ENCODE measurements around the gene TSNAX. TPM values are rescaled to one million over a fixed set of nuclear protein-coding genes. Genes with fewer than 3 reads are reported as not detected.
A peak's percentile ranks its signal among the peaks of the same experiment; 100 is the strongest.
"Not testable (repeated sequence)": the region's sequence is repeated elsewhere in the genome, so short reads cannot be mapped to it uniquely, and the experiment has no call there.

Gene TSNAX
- total RNA-seq, 1 donor from 2014 or later = 55.2 TPM

DNA sequence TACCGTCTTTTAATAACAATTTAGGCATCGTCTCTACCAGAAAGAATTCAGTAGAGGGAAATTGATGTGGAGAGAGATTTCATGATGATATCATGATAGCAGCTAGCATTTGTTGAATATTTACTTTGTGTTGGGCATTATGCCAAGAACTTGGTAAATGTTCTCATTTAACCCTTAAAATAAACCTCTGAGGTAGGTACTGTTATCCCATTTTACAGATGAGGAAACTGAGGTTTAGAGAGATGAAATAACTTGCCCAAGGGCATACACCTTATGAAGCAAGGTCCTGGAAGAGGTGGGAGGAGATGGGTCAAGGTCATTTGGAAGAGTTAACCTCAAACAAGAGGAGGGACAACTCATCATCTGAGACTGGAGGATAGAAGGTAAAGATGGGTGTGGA is 34.8 kb downstream of the TSNAX start:
- DNase-seq = no peak

- DNase-seq = no peak
Observed at GRCh38 chr1:231564373-231564772, 35.9 kb downstream of the TSNAX start.

DNA sequence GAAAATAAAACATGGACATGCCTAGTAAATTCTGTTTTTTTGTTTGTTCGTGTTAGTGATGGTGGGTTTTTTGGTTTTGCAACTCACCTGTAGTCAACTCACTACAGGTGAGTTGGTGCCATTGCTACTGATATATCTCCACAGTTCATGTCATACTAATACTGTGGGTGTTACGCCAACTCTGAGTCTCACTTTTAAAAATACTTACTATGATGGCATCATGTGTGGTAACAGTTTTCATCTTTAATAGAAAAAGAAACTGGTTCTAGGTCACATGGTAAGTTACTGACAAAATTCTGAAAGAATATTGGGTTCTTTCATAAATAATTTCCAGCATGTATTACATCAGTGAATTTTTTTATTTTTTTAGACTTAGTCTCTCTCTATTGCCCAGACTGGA is 38.0 kb downstream of the TSNAX start:
- no peak for DNase-seq

- DNase-seq = not testable (repeated sequence)
Observed at GRCh38 chr1:231570262-231570661, 41.8 kb downstream of the TSNAX start.

GRCh38 chr1:231571904-231572303 is 43.4 kb downstream of the TSNAX start:
- DNase-seq = peak; percentile 44

DNA sequence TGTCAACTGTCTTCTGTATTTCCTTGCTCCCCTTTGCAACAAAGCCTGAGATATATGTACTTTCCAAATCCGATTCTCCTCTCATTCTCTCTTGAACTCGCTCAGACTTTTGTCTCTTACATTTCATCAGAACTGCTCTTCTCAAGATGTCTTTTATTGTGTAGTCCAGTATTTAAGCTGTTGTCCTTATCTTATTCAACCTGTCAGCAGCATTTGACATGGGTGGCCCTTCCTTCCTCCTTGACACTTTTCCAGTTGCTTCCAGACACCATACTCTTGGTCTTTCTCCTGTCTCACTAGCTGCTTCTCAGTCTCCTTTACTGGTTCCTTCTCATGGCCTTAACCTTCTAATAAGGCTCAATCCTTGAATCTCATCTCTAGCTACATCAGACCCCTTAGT is 47.0 kb downstream of the TSNAX start:
- no peak for DNase-seq

DNA sequence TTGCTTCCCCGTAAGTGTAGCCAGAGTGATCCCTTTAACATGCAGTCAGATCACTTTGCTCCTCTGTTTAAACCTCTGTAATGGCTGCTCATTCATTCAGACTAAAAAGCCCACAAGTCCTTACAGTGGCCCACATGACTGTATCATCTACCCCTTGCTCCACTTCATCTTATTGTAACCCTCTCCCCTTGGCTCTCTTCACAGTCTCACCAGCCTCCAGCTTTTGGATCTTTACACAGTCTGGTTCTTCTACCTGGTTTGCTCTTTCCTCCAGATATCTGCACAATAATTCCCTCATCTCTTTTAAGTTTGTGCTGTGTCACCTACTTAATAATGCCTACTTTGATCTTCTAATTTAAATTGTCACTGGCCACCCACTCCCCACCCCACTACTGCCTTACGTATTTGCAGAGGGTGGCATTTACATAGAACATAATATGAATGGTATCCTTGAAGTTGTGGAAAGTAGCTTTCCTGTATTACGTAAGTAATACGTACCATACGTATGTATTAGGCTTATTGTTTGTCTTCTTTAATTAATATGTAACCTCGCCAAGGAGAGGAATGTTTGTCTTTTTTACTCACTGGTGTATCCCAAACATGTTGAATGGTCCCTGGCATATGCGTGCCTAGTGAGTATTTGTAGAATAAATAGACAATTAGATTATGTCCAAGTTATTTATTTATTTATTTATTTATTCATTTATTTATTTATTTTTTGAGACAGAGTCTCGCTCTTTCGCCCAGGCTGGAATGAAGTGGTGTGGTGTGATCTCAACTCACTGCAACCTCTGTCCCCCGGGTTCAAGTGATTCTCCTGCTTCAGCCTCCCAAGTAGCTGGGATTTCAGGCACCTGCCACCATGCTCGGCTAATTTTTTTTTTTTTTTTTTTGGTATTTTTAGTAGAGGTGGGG is 48.6 kb downstream of the TSNAX start:
- no peak for DNase-seq

DNA sequence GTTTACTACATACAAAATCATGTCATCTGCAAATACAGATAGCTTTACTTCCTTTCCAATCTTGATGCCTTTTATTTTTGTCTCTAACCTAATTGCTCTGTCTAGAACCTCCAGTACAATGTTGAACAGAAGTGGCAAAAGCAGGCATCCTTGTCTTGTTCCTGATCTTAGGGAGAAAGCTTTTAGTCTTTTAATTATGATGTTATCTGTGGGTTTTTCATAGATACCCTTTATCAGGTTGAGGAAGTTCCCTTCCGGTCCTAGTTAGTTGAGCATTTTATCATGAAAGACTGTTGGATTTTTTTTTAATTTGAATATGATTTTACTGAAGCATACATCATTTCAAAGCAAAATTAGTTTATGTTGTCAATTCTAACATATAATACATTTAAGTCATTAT is 52.4 kb downstream of the TSNAX start:
- no peak for DNase-seq

DNA sequence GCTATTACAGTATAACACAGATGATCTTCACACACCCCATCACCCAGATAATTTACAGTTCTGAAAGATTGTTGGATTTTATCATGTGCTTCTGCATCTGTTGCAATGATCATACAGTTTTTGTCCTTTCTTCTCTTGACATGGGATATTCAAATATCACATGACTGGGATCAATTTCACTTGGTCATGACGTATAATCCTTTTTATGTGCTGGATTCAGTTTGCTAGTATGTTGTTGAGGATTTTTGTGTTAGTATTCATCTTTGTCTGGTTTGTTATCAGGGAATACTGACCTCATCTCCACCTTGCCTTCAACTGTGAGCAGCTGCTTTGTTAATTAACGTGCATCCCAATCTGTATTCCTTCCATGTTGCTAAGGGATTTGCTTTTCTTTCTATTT is 53.4 kb downstream of the TSNAX start:
- DNase-seq = no peak

DNA sequence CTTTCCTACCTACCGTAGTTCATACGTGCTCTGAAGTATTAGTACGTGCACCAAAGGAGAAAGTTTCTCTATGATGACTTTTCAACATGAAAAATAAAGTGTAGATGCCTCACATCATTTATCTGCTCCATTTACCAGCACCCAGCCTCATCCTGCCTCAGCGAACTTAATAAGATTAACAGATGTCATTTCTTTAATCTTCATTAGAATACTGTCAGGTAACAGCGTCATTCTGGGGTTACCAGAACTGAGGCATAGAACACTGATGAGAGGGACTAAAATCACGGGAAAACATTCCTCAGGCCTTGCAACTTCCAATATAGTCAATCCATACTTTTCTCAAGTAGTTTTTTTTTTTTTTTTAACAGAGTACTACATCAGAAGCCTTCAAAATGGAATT is 54.9 kb downstream of the TSNAX start:
- DNase-seq = no peak

GRCh38 chr1:231584117-231584516 is 55.6 kb downstream of the TSNAX start:
- peak; percentile 40 for DNase-seq

DNA sequence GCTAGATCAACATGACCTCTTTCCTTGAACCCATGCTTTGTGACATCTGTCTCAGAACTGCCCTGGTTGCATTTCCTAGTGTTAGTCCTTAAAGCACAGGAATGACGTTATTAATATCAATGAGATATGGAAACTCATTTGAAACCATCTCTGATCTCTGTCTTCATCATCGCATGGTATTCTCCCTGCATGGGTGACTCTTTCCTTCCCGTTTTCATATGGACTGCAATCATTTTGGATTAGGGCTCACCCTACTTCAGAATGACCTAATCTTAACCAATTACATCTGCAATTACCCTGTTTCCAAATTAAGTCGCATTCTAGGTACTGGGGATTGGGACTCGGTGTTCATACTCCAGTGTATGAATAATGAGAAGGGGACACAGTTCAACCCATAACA is 56.5 kb downstream of the TSNAX start:
- no peak for DNase-seq

DNA sequence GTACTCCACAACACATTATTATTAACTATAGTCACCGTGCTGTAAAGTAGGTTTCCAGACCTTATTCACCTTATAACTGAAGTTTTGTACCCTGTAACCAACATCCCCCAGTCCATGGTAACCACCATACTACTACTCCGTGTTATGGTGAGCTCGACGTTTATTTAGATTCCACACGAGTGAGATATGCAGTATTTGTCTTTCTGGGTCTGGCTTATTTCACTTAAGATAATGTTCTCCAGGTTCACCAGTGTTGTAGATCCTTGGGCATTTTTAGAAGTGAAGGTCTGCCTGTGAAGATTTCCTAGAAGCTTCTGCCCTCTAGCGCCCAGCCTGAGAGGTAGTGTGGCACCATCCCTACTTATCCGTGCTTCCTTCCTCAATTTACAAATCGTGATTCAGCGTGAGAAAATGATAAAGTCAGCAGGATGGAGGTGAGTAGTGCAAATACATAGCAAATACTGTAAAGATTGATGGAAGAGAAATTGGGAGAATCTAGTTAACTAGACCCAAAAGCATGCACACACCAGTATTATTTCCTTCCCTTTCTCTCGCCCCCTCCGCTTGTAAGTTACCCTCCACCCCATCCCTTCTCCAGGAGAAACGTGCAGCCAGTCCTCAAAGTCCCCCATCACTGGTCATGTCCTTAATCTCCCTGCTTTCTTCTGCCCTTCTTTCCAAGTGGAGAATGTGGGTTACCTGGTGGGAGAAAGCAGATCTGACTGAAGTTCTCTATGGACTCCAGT is 62.2 kb downstream of the TSNAX start:
- peak; percentile 77 for DNase-seq

DNA sequence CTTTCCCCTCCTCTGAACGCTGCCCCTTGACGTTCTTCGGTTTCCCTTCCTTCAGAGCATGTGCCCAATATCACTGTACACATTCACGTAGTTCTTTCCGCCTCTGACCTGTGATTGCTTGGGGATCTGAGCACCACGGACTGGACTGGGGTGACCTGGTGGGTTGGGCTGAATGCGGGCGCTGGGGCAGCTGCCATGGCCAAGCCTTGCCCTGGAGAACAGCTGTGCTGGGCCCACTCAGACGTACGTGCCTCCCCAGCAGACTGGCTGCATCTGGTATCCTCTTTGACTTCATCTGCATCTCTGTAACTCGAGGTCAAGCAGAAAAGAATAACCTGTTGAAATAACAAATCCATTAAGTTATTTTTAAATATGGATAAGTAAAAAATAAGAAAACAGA is 63.0 kb downstream of the TSNAX start:
- no peak for DNase-seq

GRCh38 chr1:231592809-231593208 is 64.3 kb downstream of the TSNAX start:
- no peak for DNase-seq

DNA sequence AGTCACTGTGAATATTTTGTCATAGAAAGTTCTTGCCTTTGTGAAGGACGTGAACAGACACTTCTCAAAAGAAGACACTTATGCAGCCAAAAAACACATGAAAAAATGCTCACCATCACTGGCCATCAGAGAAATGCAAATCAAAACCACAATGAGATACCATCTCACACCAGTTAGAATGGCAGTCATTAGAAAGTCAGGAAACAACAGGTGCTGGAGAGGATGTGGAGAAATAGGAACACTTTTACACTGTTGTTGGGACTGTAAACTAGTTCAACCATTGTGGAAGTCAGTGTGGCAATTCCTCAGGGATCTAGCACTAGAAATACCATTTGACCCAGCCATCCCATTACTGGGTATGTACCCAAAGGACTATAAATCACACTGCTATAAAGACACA is 64.8 kb downstream of the TSNAX start:
- DNase-seq = not testable (repeated sequence)

DNA sequence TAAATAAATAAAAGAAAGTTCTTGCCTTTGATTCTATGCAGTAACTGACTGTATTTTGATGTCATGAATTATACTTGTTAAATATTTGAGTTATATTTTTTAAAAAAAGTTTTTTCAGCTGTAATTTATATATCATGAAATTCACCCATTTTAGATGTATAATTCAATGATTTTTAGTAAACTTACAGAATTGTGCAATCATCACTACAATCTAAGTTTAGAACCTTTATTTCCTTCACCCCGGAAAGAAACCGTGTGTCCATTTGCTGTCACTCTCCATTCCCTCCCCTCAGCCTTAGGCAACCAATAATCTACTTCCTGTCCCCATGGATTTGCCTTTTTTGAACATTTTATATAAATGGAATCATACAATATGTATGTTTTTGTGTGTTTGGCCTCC is 65.7 kb downstream of the TSNAX start:
- DNase-seq = no peak

- no peak for DNase-seq
Observed at GRCh38 chr1:231594749-231595148, 66.3 kb downstream of the TSNAX start.

GRCh38 chr1:231596337-231596791 is 67.9 kb downstream of the TSNAX start:
- no peak for DNase-seq

DNA sequence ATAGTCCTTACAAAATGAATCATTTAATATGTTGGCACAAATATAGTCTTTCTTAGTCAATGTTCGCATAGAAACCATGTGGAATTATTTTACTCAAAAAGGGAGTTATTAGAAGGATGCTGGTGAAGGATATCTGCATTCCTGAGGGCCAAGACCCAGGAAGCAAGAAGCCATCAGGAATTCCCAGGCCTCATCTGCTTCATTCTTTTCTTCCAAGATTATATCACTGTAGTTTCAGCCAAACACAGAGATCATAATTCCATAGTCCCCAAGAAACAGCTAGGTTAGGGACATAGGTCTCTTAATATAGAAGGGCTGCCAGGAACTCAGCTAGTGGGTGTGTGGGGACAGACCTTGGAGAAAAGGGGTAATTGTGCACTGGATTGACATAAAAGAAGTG is 69.5 kb downstream of the TSNAX start:
- no peak for DNase-seq

GRCh38 chr1:231600458-231600976 is 72.0 kb downstream of the TSNAX start:
- peak; percentile 78 for DNase-seq

DNA sequence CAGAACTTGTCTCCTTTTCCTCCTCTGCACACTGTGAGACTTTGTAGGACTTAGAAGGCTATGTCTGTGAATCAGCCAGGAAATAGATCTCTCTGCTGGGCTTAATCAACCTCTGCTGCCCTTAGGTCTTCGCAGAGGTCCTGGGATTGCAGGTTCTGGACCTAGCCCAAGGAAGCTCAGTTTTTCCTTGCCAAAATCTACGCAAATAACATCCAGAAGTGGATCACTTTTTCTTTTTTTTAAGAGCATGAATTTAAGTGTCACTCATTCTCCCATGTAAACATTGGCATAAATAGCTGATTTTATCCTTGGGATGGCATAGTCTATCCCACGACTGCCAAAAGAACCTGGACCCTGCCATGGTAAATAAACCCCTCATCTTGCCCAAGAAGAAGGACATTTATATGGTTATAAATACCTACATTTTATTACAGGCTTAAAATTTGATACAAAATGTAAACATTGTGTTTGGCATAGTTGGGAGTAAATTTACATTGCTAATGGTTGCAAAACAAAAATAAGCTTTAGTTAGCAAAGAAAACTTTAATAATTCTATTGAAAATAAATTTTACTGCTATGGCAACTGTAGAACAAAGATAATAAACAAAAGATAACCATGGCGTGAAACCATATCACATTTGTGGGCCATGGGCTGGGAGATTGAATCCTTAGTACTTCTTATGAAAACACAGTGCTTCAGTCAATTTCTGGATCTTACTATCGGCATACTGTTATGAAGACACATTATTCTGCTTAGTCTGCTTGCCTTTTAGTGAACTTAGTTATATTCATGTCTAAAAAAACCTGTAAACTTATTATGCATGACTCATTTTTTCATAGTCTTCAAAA is 73.6 kb downstream of the TSNAX start:
- DNase-seq = peak; percentile 55
